Right lung (tissue), 10 donors: ENCODE data around the gene NKX2-8. TPM values are rescaled to one million over a fixed set of nuclear protein-coding genes. Genes with fewer than 3 reads are reported as not detected.

Experiments used
- DNase-seq, 2 donors: peaks; one replicate each; pipeline ENCODE4 v3.0.0-alpha.2; 2013
- long read RNA-seq, 8 donors: transcript quantifications; one replicate each; lab custom pipeline, GENCODE V29; 2026
- polyA plus RNA-seq, 5 donors: library from polyadenylated mRNA; unstranded; fragments of 120-200 nt; gene quantifications; one replicate each; pipeline versions ENCODE4 v1.2.1 to v1.2.3, GENCODE V29; 2013; ENCODE audit warnings: inconsistent platforms in 1 of 5, low replicate concordance in 1 of 5; ENCODE audit not compliant: insufficient read length in 5 of 5, insufficient read depth in 1 of 5

Gene NKX2-8
- under 1 TPM in 2 of 5 donors, not detected in 3; 0.11 to 0.51 TPM for polyA plus RNA-seq
- long read RNA-seq, donor 1, partial matches to known transcripts = 19 of 20 reads
- long read RNA-seq, donor 1, other reads (novel, unspliced or antisense) = 0 of 20 reads
- long read RNA-seq, donor 2 = 0 reads
- long read RNA-seq, donor 3 = 0 reads
- long read RNA-seq, donor 4, partial matches to known transcripts = 0 of 1 reads
- long read RNA-seq, donor 4, other reads (novel, unspliced or antisense) = 0 of 1 reads
- long read RNA-seq, donor 5 = 0 reads
- long read RNA-seq, donor 6 = 0 reads
- long read RNA-seq, donor 7 = 0 reads
- long read RNA-seq, donor 8 = 0 reads

DNA sequence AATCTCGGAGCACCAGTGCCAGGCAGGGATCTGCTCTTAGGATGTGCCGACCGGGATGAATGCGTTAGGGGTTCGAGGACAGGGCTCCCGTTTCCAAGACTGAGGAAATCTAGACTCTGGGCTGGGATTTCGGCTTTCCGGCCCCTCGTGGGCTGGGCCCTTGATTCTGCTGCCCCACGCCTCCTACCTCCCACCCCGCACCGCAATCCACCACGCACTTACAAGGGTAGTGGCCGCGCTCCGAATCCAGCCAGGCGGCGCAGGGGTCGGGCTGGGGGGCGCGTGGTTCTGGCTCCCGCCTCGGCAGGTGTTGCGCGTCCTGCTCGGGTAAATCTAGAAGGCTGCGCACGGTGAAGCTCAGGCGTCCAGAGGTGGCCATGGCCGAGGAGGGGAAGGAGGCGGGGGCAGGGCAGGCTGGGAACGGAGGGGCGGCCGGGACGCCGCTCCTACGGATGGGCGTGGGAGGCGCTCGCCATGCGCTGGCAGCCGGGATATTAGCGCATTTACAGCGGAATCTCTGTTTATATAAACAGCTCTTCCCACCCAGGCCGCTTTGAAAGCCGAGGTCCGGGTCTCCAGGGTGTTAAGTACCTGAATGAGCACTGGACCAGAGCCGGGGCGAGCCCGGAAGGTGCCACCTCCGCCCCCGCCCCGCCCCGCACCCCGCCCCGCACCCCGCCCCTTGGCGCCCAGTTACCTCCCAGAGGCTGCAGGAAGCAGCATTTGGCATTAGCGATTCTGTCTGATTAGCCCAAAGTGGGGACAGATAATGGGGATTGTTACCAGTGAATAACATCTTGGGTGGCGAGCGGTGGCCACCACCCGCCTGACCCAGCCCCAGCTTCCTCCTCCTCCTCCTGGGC lies at the start of gene NKX2-8:
Gene NKX2-8, minus strand, starts transcription at position 604 of the 863 bp plus-strand sequence. Its CDS starts 225 bp downstream, at position 379.
- no peak for DNase-seq

DNA sequence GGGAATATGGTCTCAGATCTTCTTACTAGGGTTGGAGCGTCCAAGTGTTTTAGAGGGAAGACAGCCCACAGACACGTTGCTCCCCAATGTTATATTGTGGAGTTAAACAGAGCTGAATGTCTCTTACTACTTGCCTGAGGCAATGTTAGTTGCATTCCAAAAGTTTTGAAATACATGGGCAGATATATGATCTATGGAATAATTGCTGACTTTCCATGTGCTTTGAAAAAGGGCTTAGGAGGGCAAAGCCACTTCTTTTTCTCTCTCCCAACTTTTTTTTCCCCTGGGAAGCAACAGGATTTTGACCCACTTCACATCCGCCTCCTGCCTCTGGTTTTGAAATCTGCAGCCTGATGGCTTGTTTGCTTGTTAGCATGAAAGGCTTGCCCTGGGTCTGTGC lies 45.6 kb upstream of the NKX2-8 start:
- no peak for DNase-seq

DNA sequence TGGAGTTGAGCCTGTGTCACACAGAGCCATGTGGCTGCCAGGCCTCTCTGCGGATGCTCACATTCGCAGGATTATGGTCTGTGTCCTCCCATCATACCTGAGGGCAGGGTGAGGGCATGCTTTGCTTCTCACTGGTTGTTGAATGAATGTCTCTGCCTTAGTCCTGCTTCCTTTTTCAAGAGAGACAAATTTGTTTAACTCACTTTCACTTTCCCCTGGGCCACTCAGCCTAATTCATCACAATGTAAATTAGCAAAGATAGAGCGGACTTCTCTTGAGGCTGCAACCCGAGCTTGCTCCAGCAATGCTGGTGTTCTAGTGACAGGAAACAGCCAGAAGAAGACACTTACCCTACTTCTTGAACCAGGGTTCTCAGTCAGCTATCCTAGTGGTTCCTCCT lies 43.7 kb upstream of the NKX2-8 start:
- no peak for DNase-seq

DNA sequence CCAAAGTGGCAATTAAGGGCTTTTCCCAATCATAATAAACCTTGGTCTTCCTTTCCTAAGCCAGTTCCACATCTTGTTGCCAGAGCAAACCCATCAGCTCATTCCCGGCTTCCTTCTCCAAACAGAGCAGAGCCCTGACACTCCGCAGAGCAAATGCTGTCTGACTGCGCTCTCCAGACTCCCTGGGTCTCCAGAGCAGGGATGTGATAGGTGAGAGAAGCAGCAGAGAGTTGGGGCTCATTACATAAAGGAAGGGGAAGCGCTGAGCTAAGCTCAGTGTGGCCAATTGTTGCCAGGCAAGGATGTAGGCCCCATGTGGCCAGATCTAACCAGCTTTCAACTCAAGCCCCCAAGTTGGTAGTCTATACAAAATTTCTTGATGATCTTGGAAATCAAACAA lies 43.0 kb upstream of the NKX2-8 start:
- no peak for DNase-seq

DNA sequence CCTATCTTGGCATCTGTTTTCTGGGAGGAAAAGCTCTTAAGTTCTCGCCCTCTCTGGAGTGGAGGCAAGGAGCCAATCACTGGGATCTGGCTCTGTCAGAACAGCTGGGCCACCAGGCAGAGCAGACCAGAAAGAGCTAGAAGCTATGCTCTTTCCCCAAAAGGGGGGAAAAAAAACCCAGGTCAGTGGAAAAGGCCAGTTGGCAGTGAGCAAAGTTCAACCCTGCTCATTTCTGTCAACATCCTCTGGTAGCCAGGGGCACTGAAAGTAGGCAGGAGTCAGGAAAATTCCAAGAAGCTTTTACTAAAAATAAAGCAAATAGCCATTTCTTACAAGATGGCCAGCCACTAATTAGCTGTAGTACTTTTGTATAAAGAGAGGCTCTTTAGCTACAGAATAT lies 42.6 kb upstream of the NKX2-8 start:
- no peak for DNase-seq

DNA sequence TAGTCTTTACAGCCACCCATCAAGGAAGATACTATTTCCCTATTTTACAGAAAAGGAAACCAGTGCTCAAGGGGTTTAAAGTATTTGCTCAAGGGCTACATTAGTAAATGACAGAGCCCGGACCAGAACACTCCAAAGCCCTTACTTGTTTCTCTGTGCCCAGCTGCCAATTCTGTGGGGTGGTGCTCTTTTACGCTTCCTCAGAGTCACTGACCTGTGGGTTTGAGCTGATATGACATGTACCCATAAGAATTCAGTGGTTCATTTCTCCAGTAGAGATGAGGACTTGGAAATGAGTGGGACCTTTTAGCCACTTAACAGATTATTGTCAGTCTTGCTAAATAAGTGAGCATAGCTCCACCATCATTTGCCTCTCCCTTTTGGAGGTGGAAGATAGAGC lies 37.4 kb upstream of the NKX2-8 start:
- no peak for DNase-seq

DNA sequence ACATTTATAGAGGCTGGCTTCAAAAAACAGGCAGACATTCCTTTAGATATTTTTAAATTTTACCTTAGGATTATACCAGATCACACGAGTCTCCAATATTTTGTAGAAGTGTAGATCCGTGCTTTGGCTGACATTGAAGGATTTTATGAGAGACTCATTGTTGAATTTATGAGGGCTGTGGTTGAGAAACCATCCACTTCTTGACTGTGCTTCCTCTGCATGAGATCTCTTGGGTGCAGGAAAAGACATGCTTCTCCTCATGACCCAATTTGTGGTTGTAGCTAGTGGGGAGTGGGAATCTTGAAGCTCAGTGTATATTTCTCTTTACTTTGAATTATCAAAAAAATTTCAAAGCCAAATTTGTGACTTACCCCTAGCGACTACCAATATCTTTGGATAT lies 36.7 kb upstream of the NKX2-8 start:
- no peak for DNase-seq

DNA sequence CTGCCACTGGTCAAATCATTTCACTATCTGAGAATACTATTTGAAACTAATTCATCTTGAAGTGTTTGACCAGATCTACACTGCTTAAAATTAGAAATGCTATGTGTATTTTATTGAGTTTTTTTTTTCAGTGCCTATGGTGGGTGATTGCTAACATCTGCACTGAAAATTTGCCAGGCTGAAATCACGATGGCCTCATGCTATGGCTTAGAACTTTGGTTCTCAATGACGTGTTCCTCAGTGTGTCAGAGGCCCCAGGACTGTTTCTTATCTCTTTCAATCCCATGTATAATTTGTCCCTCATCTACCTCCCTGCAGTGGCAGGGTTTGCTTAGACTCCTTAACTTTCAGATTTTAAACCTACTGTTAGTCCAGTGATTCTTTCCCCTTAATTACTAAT lies 36.2 kb upstream of the NKX2-8 start:
- DNase-seq = no peak

DNA sequence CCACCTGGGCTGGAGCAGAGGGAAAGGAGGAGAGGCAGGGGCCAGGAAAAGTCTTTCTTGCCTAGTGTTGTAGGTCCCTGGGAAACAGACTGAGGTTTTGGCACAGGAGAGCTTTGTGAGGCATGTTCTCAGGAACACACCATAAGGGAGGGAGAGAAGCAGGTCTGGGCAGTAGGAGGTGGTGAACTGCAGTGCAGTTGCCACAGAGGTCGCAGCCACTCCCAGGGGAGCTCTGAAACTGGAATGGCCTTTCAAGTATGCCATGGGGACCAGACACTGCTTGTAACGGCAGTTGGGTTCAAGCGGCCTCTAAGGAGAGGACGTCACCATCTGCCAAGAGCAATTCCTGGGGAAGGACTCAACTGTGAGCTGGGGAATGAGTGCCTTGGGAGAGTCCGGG lies 35.4 kb upstream of the NKX2-8 start:
- no peak for DNase-seq

DNA sequence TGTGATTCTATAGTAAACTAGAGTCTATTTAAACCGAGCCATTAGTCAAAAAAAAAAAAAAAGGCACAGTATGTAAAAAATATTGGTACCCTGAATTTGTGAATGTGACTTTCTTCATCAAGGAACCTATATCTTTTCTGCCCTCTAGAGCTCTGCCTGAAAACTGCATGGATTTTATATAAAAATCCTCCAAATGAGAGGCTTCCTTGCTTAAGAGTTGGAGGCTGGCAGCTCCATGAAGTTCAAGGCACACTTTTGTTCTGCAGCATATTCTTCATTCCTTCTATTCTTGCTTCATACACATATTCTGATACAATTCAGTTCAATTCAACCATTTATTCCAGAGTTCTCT lies 23.1 kb upstream of the NKX2-8 start:
- DNase-seq = no peak

DNA sequence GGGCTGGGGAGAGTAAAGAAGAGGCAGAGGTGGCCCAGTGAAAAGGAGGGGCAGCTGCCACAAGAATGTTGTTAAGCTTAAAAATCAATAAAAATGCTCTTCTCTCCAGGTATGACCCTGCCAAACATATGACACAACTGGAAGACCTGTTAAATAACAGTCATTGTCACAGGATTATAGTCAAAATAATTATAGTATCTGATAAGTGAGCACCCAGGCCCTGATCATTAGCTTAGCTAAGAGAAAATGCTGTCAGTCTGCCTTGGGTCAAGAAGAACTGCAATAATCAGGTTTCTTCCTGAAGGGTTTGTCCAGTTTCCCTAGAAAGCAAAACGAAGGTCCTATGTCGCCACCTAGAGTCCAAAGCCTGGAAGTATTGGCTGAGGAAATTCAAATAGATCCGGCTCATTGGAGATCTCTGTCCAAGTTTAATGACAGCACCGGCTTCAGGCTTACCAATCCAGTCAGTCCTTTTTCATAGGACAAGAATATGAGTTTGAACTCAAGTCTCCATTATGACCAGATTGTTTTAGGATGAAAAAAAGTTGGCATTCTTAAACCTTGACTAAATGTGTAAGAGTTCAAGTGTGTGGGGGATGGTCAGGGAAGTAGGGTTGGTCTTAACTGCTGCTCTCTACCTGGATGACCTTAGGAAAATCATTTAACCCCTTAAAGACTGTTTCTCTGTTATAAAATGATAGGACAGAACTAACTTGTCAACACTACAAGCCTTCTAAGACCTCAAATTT lies 22.5 kb upstream of the NKX2-8 start:
- peak; percentile 55 to 72 for DNase-seq

DNA sequence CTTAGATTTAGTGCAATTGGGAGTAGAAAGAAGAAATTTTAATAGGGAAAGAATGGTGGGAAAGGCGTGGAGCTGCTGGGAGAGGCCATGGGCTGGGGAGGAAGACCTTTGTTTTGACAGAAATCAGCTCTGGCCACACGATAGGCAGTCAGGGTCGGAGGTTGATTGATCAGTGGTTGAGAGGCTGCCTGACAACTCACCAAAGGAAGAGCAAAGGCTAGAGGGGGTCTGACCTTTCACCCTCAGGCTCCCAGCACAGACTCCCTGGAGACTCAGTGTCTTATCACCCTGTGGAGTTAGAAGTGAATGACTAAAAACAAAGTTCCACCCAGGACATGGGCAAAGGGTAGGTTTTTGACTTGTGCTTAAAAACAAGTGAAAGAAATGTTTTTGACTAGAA lies 18.0 kb upstream of the NKX2-8 start:
- DNase-seq = no peak

DNA sequence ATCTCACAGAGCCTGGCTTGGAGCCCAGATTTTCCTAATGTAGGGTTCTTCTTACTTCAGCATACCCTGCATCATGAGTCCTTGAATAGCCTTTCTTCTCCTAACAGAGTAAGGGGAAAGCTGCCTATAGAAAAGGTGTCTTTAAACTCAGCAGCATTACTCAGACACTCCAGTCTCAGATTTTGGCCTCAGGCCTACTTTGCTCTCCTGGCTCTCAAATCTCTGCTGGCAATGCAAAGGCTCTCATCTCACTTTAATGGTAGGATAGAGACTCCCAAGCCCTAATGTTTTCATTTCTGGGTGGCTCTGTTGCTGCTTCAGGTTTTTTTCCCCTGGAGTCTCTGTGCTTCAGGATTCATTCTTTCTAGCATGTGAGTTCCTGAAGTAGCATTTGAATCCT lies 9.1 kb upstream of the NKX2-8 start:
- no peak for DNase-seq

DNA sequence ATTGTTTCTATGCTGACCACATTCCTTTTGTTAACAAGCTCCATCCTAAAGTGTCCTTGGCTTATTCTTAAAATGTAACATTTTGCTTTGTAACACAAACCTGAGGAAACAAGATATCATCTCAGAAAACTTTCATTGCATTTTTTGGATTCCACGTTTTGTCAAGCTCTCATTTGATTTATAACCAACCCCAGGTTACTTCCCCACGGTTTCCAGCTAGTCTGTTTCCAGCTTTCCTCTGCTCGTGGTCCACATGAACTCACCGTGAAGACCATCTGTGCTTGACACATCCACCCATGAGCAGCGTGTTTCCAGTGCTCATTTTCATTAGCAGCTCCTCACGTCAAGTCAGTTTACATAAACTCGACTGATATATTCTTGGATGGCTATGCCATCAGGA lies 6.4 kb upstream of the NKX2-8 start:
- no peak for DNase-seq

DNA sequence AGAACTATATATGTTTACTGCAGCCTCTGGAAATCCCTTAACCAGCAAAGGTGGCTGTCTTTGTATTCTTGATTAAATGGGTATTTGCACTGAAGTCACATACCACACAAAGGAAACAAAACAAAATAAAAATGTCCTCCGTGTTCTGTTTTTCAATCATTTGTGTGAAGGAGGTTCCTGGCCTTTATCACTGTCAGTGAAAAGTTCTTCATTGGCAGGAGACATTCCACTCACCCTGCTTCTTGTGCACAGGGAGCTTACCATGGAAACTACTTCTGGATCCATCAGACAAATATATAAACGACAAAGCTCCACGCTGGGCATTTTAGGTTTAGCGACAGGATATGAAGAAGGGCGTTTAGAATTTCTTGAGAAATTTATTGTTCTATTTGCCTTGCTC lies 5.7 kb upstream of the NKX2-8 start:
- no peak for DNase-seq

DNA sequence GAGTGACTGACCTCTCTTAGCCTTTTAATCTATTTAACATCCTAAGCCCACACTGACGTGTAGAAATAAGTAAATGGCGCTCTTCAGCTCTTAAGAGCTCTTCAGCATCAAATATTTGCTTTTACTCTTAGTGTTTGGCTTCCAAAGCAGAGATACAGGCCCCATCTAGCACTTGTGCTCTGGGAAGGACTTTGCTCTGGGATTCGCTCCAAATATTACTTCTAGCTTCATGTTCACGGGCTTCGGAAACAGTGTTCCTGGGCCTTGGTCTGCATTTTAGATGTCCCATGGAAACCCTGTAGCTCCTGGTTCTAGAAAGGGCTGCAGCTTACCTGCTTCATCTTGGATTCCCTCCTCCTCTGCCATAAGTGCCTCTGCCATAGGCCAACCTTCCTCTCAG lies 2.7 kb upstream of the NKX2-8 start:
- peak in 1 of 2 donors; percentile 53 for DNase-seq

DNA sequence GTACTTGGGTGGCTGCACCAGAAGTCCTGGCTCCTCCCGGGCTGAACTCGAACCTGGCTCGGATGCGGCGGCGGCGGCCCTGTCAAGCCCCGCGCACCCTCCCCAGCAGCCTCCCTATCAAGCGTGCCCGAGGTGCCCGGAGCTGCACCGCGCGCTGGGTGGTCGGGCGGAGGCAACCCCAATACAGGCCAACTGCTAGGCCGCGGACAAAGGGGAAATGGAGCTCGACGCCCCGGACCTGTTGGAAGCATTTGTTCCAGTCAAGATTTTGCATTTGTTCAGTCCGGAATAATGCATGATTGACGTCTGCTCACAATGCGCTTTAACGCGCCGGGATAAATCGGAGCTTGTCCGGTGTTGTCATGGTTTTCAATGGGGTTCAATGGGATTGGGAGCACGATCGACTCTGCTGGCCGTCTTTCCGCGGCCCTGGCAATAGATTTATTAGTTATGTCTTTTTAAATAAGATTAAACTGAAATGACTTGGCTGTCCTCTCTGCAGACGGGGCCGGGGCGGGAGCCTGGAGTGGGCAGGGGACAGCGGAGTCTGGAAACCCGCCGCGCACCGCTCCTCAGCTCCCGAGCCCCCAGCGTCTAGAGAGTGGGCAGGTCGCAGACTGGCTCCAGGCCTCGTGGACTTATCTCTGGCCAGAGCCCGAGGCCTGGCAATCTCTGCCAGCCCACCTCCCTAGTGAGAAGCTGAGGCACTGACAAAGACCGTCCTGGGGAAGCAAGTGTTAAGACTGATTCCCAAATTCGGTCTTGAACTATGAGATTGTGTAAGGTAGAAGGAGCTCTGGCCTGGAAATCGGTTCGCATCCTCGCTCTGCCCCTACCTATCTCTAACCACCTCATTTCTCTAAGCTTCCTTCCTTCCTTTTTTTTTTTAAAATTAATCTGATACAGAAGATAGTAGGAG lies 1.7 kb upstream of the NKX2-8 start:
- no peak for DNase-seq

DNA sequence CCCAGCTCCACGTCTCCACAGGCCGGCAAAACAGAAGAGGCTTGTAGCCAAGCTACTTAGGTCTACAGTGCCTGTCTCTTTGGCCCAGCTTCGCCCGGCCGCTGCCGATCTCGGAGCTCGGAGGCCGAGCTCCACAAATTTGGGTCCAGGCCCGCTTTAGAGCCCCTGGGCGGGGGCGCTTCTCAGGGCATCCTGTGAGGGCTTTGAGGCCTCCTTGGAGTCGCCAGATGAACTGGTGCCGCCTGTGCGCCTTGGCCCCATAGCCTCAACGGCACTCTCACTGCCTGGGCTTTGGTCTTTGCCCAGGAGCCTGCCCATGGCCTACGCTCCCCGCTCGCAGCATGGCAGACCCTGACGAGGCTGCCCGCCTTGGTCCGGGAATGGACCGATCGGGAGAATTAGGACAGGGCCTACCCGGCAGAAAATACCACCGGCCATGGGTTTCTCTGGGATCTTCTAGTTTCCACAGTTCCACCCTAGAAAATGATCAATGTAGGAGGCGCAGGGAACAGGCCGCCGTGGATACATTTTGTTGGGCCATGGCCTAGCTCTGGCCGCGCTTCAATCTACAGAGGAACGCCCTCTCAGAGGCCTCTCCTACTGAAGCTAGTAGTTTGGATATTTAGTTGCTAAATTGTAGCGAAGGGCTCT lies 953 bp upstream of the NKX2-8 start:
- no peak for DNase-seq

DNA sequence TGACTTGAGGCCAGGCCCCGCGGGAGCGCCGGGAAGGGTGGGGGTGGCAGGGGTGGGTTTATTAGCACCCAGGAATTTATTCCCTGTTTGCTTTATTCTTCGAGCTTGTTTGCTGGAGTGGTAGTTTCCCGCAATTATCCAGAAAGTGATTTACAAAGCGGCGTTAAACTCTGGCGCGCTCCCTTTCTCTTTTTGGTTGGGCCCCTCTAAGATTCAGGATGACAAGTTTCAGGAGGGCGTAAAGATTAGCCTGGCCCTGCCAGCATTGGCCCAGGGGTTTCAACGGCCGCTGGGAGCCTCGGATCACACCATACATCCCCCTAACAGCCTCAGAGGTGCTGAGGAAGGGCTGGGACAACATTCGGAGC lies 444 bp upstream of the NKX2-8 start:
- no peak for DNase-seq

DNA sequence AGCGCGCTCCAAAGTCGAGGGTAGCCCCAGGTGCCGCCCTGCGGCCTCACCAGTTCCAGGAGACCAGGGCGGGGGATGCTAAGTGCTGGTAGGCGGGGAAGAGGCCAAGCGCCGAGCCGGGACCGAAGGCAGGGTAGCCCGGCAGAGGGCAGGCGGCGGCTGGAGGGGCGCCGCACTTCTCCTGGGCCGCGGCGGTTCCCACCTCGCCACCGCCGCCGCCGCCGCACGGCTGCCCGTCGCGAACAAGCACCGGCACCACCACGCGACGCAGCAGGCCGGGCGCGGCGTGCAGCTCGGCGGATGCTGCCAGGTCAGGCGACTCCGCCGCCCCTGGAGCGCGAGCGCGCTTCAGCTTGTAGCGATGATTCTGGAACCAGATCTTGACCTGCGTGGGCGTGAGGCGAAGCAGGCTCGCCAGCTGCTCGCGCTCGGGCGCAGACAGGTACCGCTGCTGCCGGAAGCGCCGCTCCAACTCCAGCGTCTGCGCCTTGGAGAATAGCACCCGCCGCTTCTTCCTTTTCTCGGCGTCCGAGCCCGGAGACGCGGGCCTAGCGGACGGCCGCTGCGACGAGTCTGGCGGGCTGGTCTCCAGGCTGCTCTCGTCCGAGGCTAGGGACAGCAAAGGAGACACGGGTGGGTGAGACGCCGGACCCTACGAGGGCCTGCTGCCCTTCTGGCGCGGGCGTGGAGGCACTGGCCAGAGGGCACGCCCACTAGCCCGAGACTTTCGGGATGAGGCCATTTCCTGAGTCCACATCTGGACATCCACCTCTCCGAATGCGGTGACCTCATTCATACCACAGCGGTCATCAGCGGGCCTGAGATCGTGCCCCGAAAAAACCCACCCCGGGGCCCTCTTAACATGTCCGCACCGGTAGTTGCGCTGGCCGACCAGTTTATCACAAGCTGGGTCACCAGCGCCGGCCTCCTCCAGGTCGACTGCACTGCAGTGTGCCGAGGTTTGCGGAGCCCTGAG lies 1.3 kb downstream of the NKX2-8 start:
- DNase-seq = no peak
